Mesenchymal stem cell (in vitro differentiated cells and primary cell): ENCODE results near the gene NPTXR.
A peak's percentile ranks its signal among the peaks of the same experiment; 100 is the strongest.
"Not testable (repeated sequence)": the region's sequence is repeated elsewhere in the genome, so short reads cannot be mapped to it uniquely, and the experiment has no call there.

ENCODE experiments used
- DNase-seq: peaks from one replicate; pipeline ENCODE4 v3.0.0-alpha.2; 2013
- H2AFZ ChIP-seq: one replicate; pipeline ENCODE4 v1.6.1; 2013; ENCODE audit warnings: low read depth, mild to moderate bottlenecking, control low read depth, inconsistent platforms, low read length, moderate library complexity
- H2AK5ac ChIP-seq: 2 replicates; pipeline ENCODE4 v1.6.1; 2013; ENCODE audit warnings: low read length, moderate library complexity, mild to moderate bottlenecking, inconsistent platforms; ENCODE audit not compliant: severe bottlenecking
- H2BK120ac ChIP-seq: one replicate; pipeline ENCODE4 v1.6.1; 2013; ENCODE audit warnings: low read depth, mild to moderate bottlenecking, inconsistent platforms, low read length, moderate library complexity
- H2BK12ac ChIP-seq, 2 experiments: one replicate each; pipeline ENCODE4 v1.6.1; 2013; ENCODE audit warnings: inconsistent platforms in 2 of 2, low read length in 2 of 2, mild to moderate bottlenecking in 2 of 2, moderate library complexity in 2 of 2, control low read depth in 1 of 2
- H2BK15ac ChIP-seq: one replicate; pipeline ENCODE4 v1.6.1; 2013; ENCODE audit warnings: mild to moderate bottlenecking, low read depth, inconsistent platforms; ENCODE audit not compliant: poor library complexity, severe bottlenecking
- H2BK5ac ChIP-seq: 2 replicates; pipeline ENCODE4 v1.6.1; 2013; ENCODE audit warnings: low read depth, mild to moderate bottlenecking, low read length, control low read depth, inconsistent platforms; ENCODE audit not compliant: poor library complexity, severe bottlenecking
- H3K14ac ChIP-seq, 2 experiments: one replicate each; pipeline ENCODE4 v1.6.1; 2013; ENCODE audit warnings: inconsistent platforms in 2 of 2, low read length in 2 of 2, control low read depth in 1 of 2, mild to moderate bottlenecking in 1 of 2, moderate library complexity in 1 of 2
- H3K18ac ChIP-seq, 2 experiments: one replicate each; pipeline ENCODE4 v1.6.1; 2013; ENCODE audit warnings: inconsistent platforms in 2 of 2, low read length in 2 of 2, control low read depth in 1 of 2, low read depth in 1 of 2, mild to moderate bottlenecking in 1 of 2
- H3K23ac ChIP-seq, 2 experiments: one replicate each; pipeline ENCODE4 v1.6.1; 2013; ENCODE audit warnings: inconsistent platforms in 2 of 2, low read length in 2 of 2, mild to moderate bottlenecking in 2 of 2, moderate library complexity in 2 of 2, control low read depth in 1 of 2
- H3K27ac ChIP-seq: 2 replicates; pipeline ENCODE4 v1.5.1; 2013; ENCODE audit warnings: mild to moderate bottlenecking, moderate library complexity, low read length, control low read depth, inconsistent platforms; ENCODE audit not compliant: poor library complexity, severe bottlenecking
- H3K27me3 ChIP-seq, 2 experiments: 2 replicates each; pipeline versions ENCODE4 v1.6.1 to v1.7.0; 2013; ENCODE audit warnings: low read length in 2 of 2, mild to moderate bottlenecking in 2 of 2, moderate library complexity in 2 of 2, control low read depth in 1 of 2, inconsistent platforms in 1 of 2; ENCODE audit not compliant: control insufficient read depth in 1 of 2, insufficient read depth in 1 of 2
- H3K36me3 ChIP-seq, 2 experiments: 2 replicates each; pipeline versions ENCODE4 v1.6.1 to v1.7.0; 2013; ENCODE audit warnings: low read length in 2 of 2, control low read depth in 1 of 2, inconsistent platforms in 1 of 2, low read depth in 1 of 2, mild to moderate bottlenecking in 1 of 2; ENCODE audit not compliant: insufficient read depth in 2 of 2, control insufficient read depth in 1 of 2
- H3K4ac ChIP-seq, 2 experiments: one replicate each; pipeline ENCODE4 v1.6.1; 2013; ENCODE audit warnings: inconsistent platforms in 2 of 2, low read length in 2 of 2, mild to moderate bottlenecking in 2 of 2, moderate library complexity in 2 of 2, control low read depth in 1 of 2, low read depth in 1 of 2
- H3K4me1 ChIP-seq: 2 replicates; pipeline ENCODE4 v1.6.1; 2013; ENCODE audit warnings: low read depth, low read length, control low read depth; ENCODE audit not compliant: control insufficient read depth, insufficient read depth
- H3K4me2 ChIP-seq: 2 replicates; pipeline ENCODE4 v1.6.1; 2013; ENCODE audit warnings: low read length, mild to moderate bottlenecking, inconsistent platforms; ENCODE audit not compliant: poor library complexity, severe bottlenecking
- H3K4me3 ChIP-seq, 2 experiments: 2 replicates each; pipeline versions ENCODE4 v1.5.1 to v1.7.0; 2013; ENCODE audit warnings: low read length in 2 of 2, mild to moderate bottlenecking in 2 of 2, control low read depth in 1 of 2, low read depth in 1 of 2; ENCODE audit not compliant: insufficient read depth in 1 of 2
- H3K79me1 ChIP-seq: replicated peaks from 2 replicates; pipeline ENCODE4 v1.6.1; 2013; ENCODE audit warnings: mild to moderate bottlenecking, control low read depth, low read length, inconsistent platforms; ENCODE audit not compliant: poor library complexity, severe bottlenecking
- H3K9ac ChIP-seq: 2 replicates; pipeline ENCODE4 v1.7.0; 2013; ENCODE audit warnings: mild to moderate bottlenecking, low read length, moderate library complexity
- H3K9me3 ChIP-seq: 2 replicates; pipeline ENCODE4 v1.7.0; 2013; ENCODE audit warnings: mild to moderate bottlenecking, low read length; ENCODE audit not compliant: control insufficient read depth
- H4K8ac ChIP-seq: one replicate; pipeline ENCODE4 v1.6.1; 2013; ENCODE audit warnings: inconsistent platforms, mild to moderate bottlenecking, low read length, moderate library complexity
- H4K91ac ChIP-seq: one replicate; pipeline ENCODE4 v1.6.1; 2013; ENCODE audit warnings: mild to moderate bottlenecking, low read length, inconsistent platforms
- WGBS: methylation state at CpG from one replicate; pipeline ENCODE4 v1.1.7; 2013; ENCODE audit warnings: mixed read lengths; 5-methylcytosine and 5-hydroxymethylcytosine counted together

The NPTXR gene

DNA sequence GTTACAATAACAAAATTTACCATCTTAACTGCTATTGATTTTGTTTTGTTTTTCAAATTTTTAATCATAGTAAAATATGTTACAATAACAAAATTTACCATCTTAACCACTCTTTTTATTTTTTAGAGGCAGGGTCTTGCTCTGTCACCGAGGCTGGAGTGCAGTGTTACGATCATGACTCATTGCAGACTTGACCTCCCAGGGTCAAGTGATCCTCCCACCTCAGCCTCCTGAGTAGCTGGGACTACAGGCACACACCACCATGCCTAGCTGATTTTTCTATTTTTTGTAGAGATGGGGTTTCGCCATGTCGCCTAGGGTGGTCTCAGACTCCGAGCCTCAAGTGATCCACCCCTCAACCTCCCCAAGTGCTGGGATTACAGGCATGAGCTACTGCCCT lies 10.1 kb upstream of the NPTXR start:
- H4K91ac ChIP-seq, H2BK12ac ChIP-seq, H3K18ac ChIP-seq, H3K9me3 ChIP-seq, H3K4ac ChIP-seq, H2BK15ac ChIP-seq, H2AK5ac ChIP-seq, H2BK5ac ChIP-seq, H3K36me3 ChIP-seq, H3K79me1 ChIP-seq, H4K8ac ChIP-seq, H3K14ac ChIP-seq, H2AFZ ChIP-seq, H3K4me3 ChIP-seq, DNase-seq, H3K23ac ChIP-seq, H3K9ac ChIP-seq, H3K4me2 ChIP-seq, H2BK120ac ChIP-seq, H3K27ac ChIP-seq: not testable (repeated sequence)
- 58% methylated on average over 4 of the region's 5 CpGs for WGBS
- H3K4me1 ChIP-seq, result peaks cover 12% of the 10 kb centered on the region
- peaks cover 6 to 14% of the 10 kb centered on the region in 2 experiments for H3K27me3 ChIP-seq

DNA sequence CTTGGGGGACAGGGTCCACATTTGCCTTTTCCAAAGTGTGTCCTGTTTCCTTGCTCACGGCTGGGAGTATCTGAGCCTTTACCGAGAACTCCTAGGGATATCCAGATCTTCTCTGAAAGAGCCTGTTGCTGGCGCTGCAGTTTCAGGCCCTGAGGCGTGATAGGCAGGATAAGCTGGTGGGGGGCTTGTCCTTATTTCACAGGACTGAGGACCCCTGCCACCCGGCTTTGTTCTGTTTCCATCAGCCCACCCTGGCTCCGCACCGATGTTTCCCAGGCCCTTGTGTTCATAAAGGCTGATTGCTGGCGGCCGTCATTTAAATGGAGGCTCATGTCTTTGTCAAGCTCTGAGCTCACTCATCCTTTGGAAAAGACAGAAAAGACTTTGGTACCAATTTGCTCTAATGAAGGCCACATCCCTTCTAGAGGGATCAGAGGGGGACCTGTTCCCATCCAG lies 9.4 kb upstream of the NPTXR start:
- Histone ChIP-seq H2BK12ac (no peak overlapping the region), H3K79me1 (no peaks in the 10 kb centered on the region), H3K4ac (no peak overlapping the region), H3K4me3 (no peak overlapping the region), H3K36me3 (no peaks in the 10 kb centered on the region), H3K14ac (no peak overlapping the region), H2BK5ac (no peak overlapping the region), H3K4me2 (no peak overlapping the region), H2AK5ac (no peak overlapping the region), H3K9me3 (no peaks in the 10 kb centered on the region), H2AFZ (no peak overlapping the region), H3K23ac (no peak overlapping the region), H2BK15ac (no peak overlapping the region), H3K4me1 (peaks cover 12% of the 10 kb centered on the region), H3K27me3 (peaks cover 9 to 16% of the 10 kb centered on the region in 2 experiments), H4K91ac (no peak overlapping the region), H2BK120ac (no peak overlapping the region), H3K27ac (no peak overlapping the region), H3K18ac (no peak overlapping the region), H4K8ac (no peak overlapping the region), H3K9ac (no peak overlapping the region)
- WGBS, result 73% methylated on average over 9 of the region's 9 CpGs
- no peak for DNase-seq

DNA sequence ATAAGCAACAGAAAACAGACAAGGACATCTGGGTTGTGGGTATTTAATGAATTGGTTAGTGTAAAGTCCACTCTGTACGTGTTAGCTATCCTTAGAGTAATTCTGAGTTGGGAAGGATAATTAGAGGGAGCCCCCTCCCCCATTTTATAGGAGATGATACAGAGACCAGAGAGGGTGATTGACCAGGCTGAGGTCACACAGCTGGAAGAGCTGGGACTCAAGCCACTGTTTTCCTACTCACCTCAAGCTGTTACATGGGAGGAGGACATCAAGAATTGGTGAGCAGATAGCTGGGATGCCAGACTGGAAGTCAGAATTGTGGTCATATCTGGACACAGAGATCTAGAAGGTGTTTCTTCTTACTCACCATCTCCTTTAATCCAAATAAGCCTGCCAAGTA lies 8.7 kb upstream of the NPTXR start:
- Histone ChIP-seq H3K27me3 (peaks cover 9 to 21% of the 10 kb centered on the region in 2 experiments), H3K9me3 (no peaks in the 10 kb centered on the region), H2BK5ac (no peak overlapping the region), H3K27ac (no peak overlapping the region), H3K9ac (no peak overlapping the region), H2BK15ac (no peak overlapping the region), H3K4me1 (peaks cover 12% of the 10 kb centered on the region), H3K79me1 (no peaks in the 10 kb centered on the region), H4K8ac (no peak overlapping the region), H3K4ac (no peak overlapping the region), H3K18ac (no peak overlapping the region), H2AK5ac (no peak overlapping the region), H2BK12ac (no peak overlapping the region), H3K23ac (no peak overlapping the region), H3K4me3 (no peak overlapping the region), H2AFZ (no peak overlapping the region), H3K4me2 (no peak overlapping the region), H3K14ac (no peak overlapping the region), H4K91ac (no peak overlapping the region), H3K36me3 (no peaks in the 10 kb centered on the region), H2BK120ac (no peak overlapping the region)
- WGBS, result 80% methylated on average over 1 of the region's 1 CpG
- no peak for DNase-seq

DNA sequence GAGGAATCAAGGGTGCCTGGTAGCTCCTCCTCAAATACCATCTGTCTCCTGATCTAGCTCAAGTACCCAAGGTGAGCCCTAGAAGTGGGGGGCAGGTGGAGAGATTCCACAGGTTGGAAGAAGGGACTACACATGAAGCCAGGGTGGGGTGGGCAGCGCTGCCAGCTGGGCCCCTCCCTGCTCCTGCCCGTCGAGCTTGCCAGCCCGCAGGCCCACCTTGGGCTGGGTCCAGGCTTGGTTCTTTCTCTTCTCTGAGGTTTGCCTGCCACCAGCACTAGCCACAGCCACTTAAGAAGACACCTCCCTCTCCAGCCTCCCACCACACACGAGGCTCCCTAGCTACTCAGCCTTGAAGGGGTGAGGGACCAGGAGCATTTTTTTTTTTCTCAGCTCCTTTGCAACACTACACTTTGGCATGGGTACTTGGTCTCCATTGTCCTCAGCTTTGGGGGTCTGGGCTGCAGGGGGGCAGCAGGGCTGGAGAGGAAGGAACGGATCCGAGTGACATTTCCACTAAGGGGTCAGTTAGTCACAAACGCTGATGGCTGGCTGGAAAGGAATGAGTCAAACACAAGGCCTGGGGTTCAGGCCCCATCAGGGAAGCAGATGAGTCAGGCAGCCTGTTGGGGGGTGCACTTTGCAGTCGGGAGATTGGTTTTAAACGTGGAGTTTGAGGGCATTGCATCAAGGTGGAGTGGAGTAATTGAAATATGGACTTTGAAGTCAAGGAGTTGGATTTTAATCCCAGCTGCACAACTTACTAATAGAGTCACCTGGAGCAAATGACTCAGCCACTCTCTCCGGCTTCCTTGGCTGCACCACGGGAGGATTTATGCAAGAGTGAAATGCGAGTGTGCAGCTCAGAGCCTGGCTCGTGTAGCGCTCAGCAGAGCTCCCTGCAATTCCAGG lies 7.4 kb upstream of the NPTXR start:
- no peak overlapping the region for H4K91ac ChIP-seq
- H3K4me2 ChIP-seq, result no peak overlapping the region
- no peak overlapping the region for H2BK15ac ChIP-seq
- no peak overlapping the region for H2BK12ac ChIP-seq
- peaks cover 12% of the 10 kb centered on the region for H3K4me1 ChIP-seq
- H3K79me1 ChIP-seq, result no peaks in the 10 kb centered on the region
- no peak overlapping the region for H3K14ac ChIP-seq
- H3K23ac ChIP-seq, result no peak overlapping the region
- no peaks in the 10 kb centered on the region for H3K9me3 ChIP-seq
- no peak overlapping the region for H4K8ac ChIP-seq
- no peak overlapping the region for H3K4ac ChIP-seq
- WGBS, result 46% methylated on average over 14 of the region's 15 CpGs
- H3K36me3 ChIP-seq, result no peaks in the 10 kb centered on the region
- no peak overlapping the region for H2AFZ ChIP-seq
- H3K27ac ChIP-seq, result no peak overlapping the region
- H3K4me3 ChIP-seq, result peak overlapping the region in 1 of 2 experiments; percentile 30
- no peak overlapping the region for H2BK120ac ChIP-seq
- H3K27me3 ChIP-seq, result peaks cover 9 to 25% of the 10 kb centered on the region in 2 experiments
- no peak overlapping the region for H2BK5ac ChIP-seq
- H3K18ac ChIP-seq, result peak overlapping the region in 1 of 2 experiments; percentile 18
- no peak overlapping the region for H2AK5ac ChIP-seq
- DNase-seq, result peak; percentile 70
- peak overlapping the region; percentile 33 for H3K9ac ChIP-seq
